ENCODE data around the gene MKRN2. TPM values are rescaled to one million over a fixed set of nuclear protein-coding genes. Genes with fewer than 3 reads are reported as not detected.

Gene MKRN2
- total and polyA plus RNA-seq, 4 donors, result 15.7 to 30.8 (median 23.3) TPM

GRCh38 chr3:12615266-12615665 lies 58.4 kb downstream of the MKRN2 start:
- DNase-seq (no peak), ATAC-seq (ENCODE audit: insufficient read depth, low FRiP score) (no peak)
- no peaks in the 10 kb centered on the region for H3K27me3 ChIP-seq (ENCODE audit: control insufficient read depth in 3 of 3, insufficient read depth in 3 of 3, low read length in 2 of 3)
- H3K27ac ChIP-seq (ENCODE audit: low read depth in 1 of 2, low read length in 1 of 2), result peak overlapping the region in 1 of 2 donors; percentile 1
- no peak overlapping the region for H3K9ac ChIP-seq (ENCODE audit: insufficient read depth in 1 of 2, low read length in 2 of 2)
- TF ChIP-seq, protein P1, sequence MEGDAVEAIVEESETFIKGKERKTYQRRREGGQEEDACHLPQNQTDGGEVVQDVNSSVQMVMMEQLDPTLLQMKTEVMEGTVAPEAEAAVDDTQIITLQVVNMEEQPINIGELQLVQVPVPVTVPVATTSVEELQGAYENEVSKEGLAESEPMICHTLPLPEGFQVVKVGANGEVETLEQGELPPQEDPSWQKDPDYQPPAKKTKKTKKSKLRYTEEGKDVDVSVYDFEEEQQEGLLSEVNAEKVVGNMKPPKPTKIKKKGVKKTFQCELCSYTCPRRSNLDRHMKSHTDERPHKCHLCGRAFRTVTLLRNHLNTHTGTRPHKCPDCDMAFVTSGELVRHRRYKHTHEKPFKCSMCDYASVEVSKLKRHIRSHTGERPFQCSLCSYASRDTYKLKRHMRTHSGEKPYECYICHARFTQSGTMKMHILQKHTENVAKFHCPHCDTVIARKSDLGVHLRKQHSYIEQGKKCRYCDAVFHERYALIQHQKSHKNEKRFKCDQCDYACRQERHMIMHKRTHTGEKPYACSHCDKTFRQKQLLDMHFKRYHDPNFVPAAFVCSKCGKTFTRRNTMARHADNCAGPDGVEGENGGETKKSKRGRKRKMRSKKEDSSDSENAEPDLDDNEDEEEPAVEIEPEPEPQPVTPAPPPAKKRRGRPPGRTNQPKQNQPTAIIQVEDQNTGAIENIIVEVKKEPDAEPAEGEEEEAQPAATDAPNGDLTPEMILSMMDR (IDR thresholded peaks at IDR 0.05; ENCODE audit: control extremely low read depth, extremely low read depth), result no peak
- H3K36me3 ChIP-seq (ENCODE audit: control insufficient read depth in 4 of 4, insufficient read depth in 4 of 4, low read length in 4 of 4), result peaks cover 0 to 22% (median 10%) of the 10 kb centered on the region in 4 donors
- H3K4me1 ChIP-seq (ENCODE audit: control insufficient read depth in 5 of 5, insufficient read depth in 5 of 5, low read length in 5 of 5), result peaks cover 0 to 10% (median 0%) of the 10 kb centered on the region in 5 donors
- no peak overlapping the region for H3K4me3 ChIP-seq
- WGBS, 2 donors, result 89 to 94% methylated on average over 4 of the region's 4 CpGs
- no peaks in the 10 kb centered on the region for H3K9me3 ChIP-seq (ENCODE audit: control insufficient read depth in 4 of 4, insufficient read depth in 3 of 4, low read length in 3 of 4)

- no peak overlapping the region for H3K4me3 ChIP-seq
- no peaks in the 10 kb centered on the region for H3K9me3 ChIP-seq (ENCODE audit: control insufficient read depth in 4 of 4, insufficient read depth in 3 of 4, low read length in 3 of 4)
- no peak overlapping the region for H3K9ac ChIP-seq (ENCODE audit: insufficient read depth in 1 of 2, low read length in 2 of 2)
- peaks cover 0 to 26% (median 0%) of the 10 kb centered on the region in 5 donors for H3K4me1 ChIP-seq (ENCODE audit: control insufficient read depth in 5 of 5, insufficient read depth in 5 of 5, low read length in 5 of 5)
- TF ChIP-seq, protein P1 (IDR thresholded peaks at IDR 0.05; ENCODE audit: control extremely low read depth, extremely low read depth), result no peak
- no peak for DNase-seq
- no peak overlapping the region for H3K27ac ChIP-seq (ENCODE audit: low read depth in 1 of 2, low read length in 1 of 2)
- peaks cover 0 to 17% (median 9%) of the 10 kb centered on the region in 4 donors for H3K36me3 ChIP-seq (ENCODE audit: control insufficient read depth in 4 of 4, insufficient read depth in 4 of 4, low read length in 4 of 4)
- H3K27me3 ChIP-seq (ENCODE audit: control insufficient read depth in 3 of 3, insufficient read depth in 3 of 3, low read length in 2 of 3), result no peaks in the 10 kb centered on the region
- WGBS, 2 donors, result 92 to 96% methylated on average over 6 of the region's 6 CpGs
- ATAC-seq (ENCODE audit: insufficient read depth, low FRiP score), result no peak
Observed at GRCh38 chr3:12618426-12618825, 61.5 kb downstream of the MKRN2 start.

DNA sequence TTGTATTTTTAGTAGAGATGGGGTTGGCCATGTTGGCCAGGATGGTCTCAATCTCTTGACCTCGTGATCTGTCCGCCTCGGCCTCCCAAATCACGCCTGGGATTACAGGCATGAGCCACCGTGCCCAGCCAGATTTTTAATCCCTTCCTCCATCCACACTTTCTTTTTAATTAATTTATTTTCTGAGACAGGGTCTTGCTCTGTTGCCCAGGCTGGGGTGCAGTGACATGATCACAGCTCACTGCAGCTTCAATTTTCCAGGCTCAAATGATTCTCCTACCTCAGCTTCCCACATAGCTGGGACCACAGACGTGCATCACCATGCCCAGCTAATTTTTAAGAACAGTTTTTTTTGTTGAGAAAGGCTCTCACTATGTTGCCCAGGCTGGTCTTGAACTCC lies 63.4 kb downstream of the MKRN2 start:
- Histone ChIP-seq H3K9ac (ENCODE audit: insufficient read depth in 1 of 2, low read length in 2 of 2) (no peak overlapping the region), H3K4me1 (ENCODE audit: control insufficient read depth in 5 of 5, insufficient read depth in 5 of 5, low read length in 5 of 5) (peaks cover 0 to 27% (median 0%) of the 10 kb centered on the region in 5 donors), H3K9me3 (ENCODE audit: control insufficient read depth in 4 of 4, insufficient read depth in 3 of 4, low read length in 3 of 4) (no peaks in the 10 kb centered on the region), H3K27me3 (ENCODE audit: control insufficient read depth in 3 of 3, insufficient read depth in 3 of 3, low read length in 2 of 3) (no peaks in the 10 kb centered on the region), H3K36me3 (ENCODE audit: control insufficient read depth in 4 of 4, insufficient read depth in 4 of 4, low read length in 4 of 4) (peaks cover 0 to 15% (median 6%) of the 10 kb centered on the region in 4 donors), H3K27ac (ENCODE audit: low read depth in 1 of 2, low read length in 1 of 2) (no peak overlapping the region), H3K4me3 (no peak overlapping the region)
- WGBS, 2 donors, result 96 to 97% methylated on average over 6 of the region's 6 CpGs
- DNase-seq, result no peak
- TF ChIP-seq, protein P1 (IDR thresholded peaks at IDR 0.05; ENCODE audit: control extremely low read depth, extremely low read depth), result no peak
- ATAC-seq (ENCODE audit: insufficient read depth, low FRiP score), result no peak

- TF ChIP-seq, protein P1 (IDR thresholded peaks at IDR 0.05; ENCODE audit: control extremely low read depth, extremely low read depth), result no peak
- DNase-seq, result no peak
- ATAC-seq (ENCODE audit: insufficient read depth, low FRiP score), result no peak
- Histone ChIP-seq H3K36me3 (ENCODE audit: control insufficient read depth in 4 of 4, insufficient read depth in 4 of 4, low read length in 4 of 4) (peaks cover 0 to 15% (median 4%) of the 10 kb centered on the region in 4 donors), H3K9ac (ENCODE audit: insufficient read depth in 1 of 2, low read length in 2 of 2) (no peak overlapping the region), H3K27ac (ENCODE audit: low read depth in 1 of 2, low read length in 1 of 2) (no peak overlapping the region), H3K4me1 (ENCODE audit: control insufficient read depth in 5 of 5, insufficient read depth in 5 of 5, low read length in 5 of 5) (peaks cover 0 to 24% (median 0%) of the 10 kb centered on the region in 5 donors), H3K27me3 (ENCODE audit: control insufficient read depth in 3 of 3, insufficient read depth in 3 of 3, low read length in 2 of 3) (no peaks in the 10 kb centered on the region), H3K4me3 (no peak overlapping the region), H3K9me3 (ENCODE audit: control insufficient read depth in 4 of 4, insufficient read depth in 3 of 4, low read length in 3 of 4) (no peaks in the 10 kb centered on the region)
Observed at GRCh38 chr3:12620729-12621128, 63.8 kb downstream of the MKRN2 start.
